ENCODE results near the gene ABLIM1. TPM values are rescaled to one million over a fixed set of nuclear protein-coding genes. Genes with fewer than 3 reads are reported as not detected.

ABLIM1 gene
- total and polyA plus RNA-seq, 2 of the 13 experiments (the other 11 are each of a cell fraction or from before 2014, with no cell fraction given): 59.4 to 92.7 TPM

DNA sequence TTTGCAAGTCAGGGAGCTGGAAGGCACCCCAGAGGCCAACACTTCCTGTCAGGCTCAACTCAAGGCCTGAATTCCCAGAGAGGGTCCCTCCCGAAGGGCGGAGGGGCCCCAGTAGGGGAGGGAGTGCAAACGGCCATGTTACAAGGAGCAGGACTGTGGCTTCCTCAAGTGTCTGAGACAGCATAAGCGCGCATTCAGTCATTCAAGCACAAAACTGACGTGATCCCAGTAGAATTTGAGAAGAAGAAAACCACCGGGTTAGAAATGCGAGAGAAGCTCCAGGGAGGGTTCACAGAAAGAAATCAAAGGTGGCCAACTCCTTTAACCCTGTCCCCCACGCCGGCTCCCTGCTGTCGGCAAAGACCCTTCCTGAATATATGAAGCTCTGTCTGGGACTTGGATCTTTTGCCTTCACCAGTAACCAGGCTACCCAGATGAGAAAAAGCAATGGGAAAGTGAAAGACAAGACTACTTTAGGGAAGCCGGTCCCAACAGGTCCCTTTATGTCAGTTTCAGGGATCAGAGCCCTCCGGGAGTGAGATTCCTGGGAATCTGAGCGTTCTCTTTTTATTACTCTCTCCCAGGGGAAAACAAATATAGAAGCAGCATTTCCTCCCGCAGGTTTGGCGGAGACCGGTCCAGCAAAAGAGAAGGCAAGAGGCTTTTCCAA, 255.1 kb downstream of the ABLIM1 start:
- POLR2A ChIA-PET: no interaction called here
- TF ChIP-seq, protein P1, sequence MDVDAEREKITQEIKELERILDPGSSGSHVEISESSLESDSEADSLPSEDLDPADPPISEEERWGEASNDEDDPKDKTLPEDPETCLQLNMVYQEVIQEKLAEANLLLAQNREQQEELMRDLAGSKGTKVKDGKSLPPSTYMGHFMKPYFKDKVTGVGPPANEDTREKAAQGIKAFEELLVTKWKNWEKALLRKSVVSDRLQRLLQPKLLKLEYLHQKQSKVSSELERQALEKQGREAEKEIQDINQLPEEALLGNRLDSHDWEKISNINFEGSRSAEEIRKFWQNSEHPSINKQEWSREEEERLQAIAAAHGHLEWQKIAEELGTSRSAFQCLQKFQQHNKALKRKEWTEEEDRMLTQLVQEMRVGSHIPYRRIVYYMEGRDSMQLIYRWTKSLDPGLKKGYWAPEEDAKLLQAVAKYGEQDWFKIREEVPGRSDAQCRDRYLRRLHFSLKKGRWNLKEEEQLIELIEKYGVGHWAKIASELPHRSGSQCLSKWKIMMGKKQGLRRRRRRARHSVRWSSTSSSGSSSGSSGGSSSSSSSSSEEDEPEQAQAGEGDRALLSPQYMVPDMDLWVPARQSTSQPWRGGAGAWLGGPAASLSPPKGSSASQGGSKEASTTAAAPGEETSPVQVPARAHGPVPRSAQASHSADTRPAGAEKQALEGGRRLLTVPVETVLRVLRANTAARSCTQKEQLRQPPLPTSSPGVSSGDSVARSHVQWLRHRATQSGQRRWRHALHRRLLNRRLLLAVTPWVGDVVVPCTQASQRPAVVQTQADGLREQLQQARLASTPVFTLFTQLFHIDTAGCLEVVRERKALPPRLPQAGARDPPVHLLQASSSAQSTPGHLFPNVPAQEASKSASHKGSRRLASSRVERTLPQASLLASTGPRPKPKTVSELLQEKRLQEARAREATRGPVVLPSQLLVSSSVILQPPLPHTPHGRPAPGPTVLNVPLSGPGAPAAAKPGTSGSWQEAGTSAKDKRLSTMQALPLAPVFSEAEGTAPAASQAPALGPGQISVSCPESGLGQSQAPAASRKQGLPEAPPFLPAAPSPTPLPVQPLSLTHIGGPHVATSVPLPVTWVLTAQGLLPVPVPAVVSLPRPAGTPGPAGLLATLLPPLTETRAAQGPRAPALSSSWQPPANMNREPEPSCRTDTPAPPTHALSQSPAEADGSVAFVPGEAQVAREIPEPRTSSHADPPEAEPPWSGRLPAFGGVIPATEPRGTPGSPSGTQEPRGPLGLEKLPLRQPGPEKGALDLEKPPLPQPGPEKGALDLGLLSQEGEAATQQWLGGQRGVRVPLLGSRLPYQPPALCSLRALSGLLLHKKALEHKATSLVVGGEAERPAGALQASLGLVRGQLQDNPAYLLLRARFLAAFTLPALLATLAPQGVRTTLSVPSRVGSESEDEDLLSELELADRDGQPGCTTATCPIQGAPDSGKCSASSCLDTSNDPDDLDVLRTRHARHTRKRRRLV (CRISPR knock-in tag; IDR thresholded peaks at IDR 0.05): no peak
- TF ChIP-seq FOXK1 (CRISPR knock-in tag; IDR thresholded peaks at IDR 0.05; ENCODE audit: borderline replicate concordance, low read depth): no peak
- TF ChIP-seq, protein P2, sequence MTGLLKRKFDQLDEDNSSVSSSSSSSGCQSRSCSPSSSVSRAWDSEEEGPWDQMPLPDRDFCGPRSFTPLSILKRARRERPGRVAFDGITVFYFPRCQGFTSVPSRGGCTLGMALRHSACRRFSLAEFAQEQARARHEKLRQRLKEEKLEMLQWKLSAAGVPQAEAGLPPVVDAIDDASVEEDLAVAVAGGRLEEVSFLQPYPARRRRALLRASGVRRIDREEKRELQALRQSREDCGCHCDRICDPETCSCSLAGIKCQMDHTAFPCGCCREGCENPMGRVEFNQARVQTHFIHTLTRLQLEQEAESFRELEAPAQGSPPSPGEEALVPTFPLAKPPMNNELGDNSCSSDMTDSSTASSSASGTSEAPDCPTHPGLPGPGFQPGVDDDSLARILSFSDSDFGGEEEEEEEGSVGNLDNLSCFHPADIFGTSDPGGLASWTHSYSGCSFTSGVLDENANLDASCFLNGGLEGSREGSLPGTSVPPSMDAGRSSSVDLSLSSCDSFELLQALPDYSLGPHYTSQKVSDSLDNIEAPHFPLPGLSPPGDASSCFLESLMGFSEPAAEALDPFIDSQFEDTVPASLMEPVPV (CRISPR knock-in tag; IDR thresholded peaks at IDR 0.05): no peak
- TF ChIP-seq ZNF598 (CRISPR knock-in tag; IDR thresholded peaks at IDR 0.05; ENCODE audit: borderline replicate concordance): no peak
- TF ChIP-seq SMARCE1 (IDR thresholded peaks at IDR 0.05; ENCODE audit: borderline replicate concordance): no peak
- TF ChIP-seq EZH2 (conservative IDR thresholded peaks at IDR 0.05; ENCODE audit: low read depth, low read length): 0 out of 2 replicates have a peak, but pooled peaks have one; percentile 48
- WGBS (ENCODE audit: low lambda C conversion rate): 53% methylated on average over 15 of the region's 17 CpGs
- Histone ChIP-seq H3K9me3 (ENCODE audit: low read length) (no peaks in the 10 kb centered on the region), H3K79me2 (ENCODE audit: insufficient read depth, low read length) (no peaks in the 10 kb centered on the region), H3K4me1 (ENCODE audit: insufficient read depth, low read length) (no peaks in the 10 kb centered on the region), H3K4me2 (ENCODE audit: low read depth, low read length) (no peak overlapping the region), H3K27me3 (ENCODE audit: control insufficient read depth in 1 of 2, insufficient read depth in 2 of 2, low read length in 2 of 2) (peaks cover 19 to 66% of the 10 kb centered on the region in 2 experiments), H3K4me3 (replicated peaks in 1 of 3; ENCODE audit: insufficient read depth in 1 of 3, low read depth in 2 of 3, low read length in 3 of 3) (no peak overlapping the region), H2AFZ (ENCODE audit: low read length) (no peak overlapping the region), H3K36me3 (replicated peaks in 1 of 2; ENCODE audit: control insufficient read depth in 1 of 2, insufficient read depth in 2 of 2, low read length in 2 of 2) (no peaks in the 10 kb centered on the region), H3K27ac (ENCODE audit: extremely low read length, insufficient read depth, low read length) (no peak overlapping the region), H4K20me1 (ENCODE audit: insufficient read depth, low read length) (no peaks in the 10 kb centered on the region), H3K9ac (ENCODE audit: insufficient read depth, low read depth, low read length) (no peak overlapping the region)
- FAIRE-seq: no peak
- in situ Hi-C loops (cut with HindIII; ENCODE audit: extremely low pct_ligation_motif_present, low pct_unique_long_range_greater_than_20kb) (no loop called here), intact Hi-C loops (cut with micrococcal nuclease; ENCODE audit: unreplicated experiment) (no loop called here)
- no peak for ATAC-seq
- DNase-seq (ENCODE audit: low spot score): no peak
- no TSS peak for BruUV-seq (replicated peaks)
- CTCF ChIA-PET (ENCODE audit: low intra/inter-chr PET ratio, low total read pairs): no interaction called here

Data from HepG2 (cell line).